22Rv1 (cell line): ENCODE data around the gene CFDP1.

ENCODE experiments used
- H3K27ac ChIP-seq: fragments of 450-650 bp; 2 replicates; pipeline ENCODE4 v1.5.1; 2017
- ZFX ChIP-seq: fragments of 450-650 bp; IDR thresholded peaks from 2 replicates; pipeline ENCODE4 v1.6.1; 2017; ENCODE audit warnings: antibody characterized with exemption, borderline replicate concordance
- TF ChIP-seq, protein P1 (sequence below): fragments of 450-650 bp; IDR thresholded peaks from 2 replicates; pipeline ENCODE4 v1.5.1; 2017; ENCODE audit warnings: mild to moderate bottlenecking

Gene CFDP1

DNA sequence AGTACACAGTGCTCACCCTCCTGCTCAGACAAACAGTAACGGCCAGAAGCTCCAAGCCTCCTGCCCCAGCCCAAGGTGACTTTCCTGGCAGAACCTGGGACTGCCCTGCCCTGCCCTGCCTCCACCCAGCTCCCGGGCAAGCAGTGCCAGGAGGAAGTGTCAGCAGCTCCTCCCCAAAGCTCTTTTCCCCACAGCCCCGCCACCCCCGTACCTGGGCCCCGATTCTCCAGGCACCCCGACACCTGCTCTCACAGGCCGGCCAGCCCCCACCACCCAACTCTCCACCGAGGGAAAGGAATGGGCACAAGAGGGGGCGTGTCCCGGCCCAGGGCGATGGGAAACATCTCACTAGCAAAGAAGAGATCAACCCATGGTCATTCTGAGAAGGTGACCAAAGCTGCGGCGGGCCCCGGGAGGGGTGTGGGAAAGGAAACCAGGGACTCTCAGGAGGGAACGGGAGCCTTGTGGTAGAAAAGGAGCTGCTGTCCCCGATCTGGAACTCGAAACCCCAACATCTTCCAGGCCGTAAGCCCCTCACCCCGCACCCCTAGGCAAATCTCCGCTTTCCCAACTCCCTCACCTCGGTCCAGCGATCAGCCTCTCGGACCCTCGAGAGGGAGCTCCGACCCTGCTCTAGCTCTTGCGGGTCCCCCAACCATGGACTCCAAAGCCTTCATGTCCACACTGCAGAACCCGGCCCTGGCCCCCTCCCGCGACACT, 183.1 kb downstream of the CFDP1 start:
- peak overlapping the region; percentile 90 for H3K27ac ChIP-seq

DNA sequence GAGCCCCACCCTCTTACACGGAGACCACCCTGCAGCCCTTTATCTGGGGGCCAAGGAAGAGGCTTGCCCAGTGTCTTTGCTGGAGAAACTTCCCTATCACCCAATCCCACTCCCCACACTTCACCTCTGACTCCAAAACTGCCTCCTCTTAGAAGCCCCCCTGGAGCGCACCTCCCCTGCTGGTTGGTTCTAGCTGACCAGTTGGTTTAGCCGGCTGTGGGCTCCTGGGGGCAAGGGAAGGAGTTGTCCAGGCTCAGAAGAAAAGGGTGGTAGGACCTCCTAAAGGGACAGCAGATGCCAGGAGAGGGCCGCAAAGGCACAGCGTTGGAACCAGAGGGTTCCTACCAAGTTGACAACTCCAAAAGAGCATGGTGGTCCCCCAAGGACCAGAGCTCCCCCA, 183.9 kb downstream of the CFDP1 start:
- H3K27ac ChIP-seq: peak overlapping the region; percentile 90
- no peak for TF ChIP-seq ZFX
- TF ChIP-seq, protein P1, sequence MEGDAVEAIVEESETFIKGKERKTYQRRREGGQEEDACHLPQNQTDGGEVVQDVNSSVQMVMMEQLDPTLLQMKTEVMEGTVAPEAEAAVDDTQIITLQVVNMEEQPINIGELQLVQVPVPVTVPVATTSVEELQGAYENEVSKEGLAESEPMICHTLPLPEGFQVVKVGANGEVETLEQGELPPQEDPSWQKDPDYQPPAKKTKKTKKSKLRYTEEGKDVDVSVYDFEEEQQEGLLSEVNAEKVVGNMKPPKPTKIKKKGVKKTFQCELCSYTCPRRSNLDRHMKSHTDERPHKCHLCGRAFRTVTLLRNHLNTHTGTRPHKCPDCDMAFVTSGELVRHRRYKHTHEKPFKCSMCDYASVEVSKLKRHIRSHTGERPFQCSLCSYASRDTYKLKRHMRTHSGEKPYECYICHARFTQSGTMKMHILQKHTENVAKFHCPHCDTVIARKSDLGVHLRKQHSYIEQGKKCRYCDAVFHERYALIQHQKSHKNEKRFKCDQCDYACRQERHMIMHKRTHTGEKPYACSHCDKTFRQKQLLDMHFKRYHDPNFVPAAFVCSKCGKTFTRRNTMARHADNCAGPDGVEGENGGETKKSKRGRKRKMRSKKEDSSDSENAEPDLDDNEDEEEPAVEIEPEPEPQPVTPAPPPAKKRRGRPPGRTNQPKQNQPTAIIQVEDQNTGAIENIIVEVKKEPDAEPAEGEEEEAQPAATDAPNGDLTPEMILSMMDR: no peak

More for the DNA sequence above, 183.1 kb downstream of the CFDP1 start:
- TF ChIP-seq, protein P1: no peak
- TF ChIP-seq ZFX: no peak

DNA sequence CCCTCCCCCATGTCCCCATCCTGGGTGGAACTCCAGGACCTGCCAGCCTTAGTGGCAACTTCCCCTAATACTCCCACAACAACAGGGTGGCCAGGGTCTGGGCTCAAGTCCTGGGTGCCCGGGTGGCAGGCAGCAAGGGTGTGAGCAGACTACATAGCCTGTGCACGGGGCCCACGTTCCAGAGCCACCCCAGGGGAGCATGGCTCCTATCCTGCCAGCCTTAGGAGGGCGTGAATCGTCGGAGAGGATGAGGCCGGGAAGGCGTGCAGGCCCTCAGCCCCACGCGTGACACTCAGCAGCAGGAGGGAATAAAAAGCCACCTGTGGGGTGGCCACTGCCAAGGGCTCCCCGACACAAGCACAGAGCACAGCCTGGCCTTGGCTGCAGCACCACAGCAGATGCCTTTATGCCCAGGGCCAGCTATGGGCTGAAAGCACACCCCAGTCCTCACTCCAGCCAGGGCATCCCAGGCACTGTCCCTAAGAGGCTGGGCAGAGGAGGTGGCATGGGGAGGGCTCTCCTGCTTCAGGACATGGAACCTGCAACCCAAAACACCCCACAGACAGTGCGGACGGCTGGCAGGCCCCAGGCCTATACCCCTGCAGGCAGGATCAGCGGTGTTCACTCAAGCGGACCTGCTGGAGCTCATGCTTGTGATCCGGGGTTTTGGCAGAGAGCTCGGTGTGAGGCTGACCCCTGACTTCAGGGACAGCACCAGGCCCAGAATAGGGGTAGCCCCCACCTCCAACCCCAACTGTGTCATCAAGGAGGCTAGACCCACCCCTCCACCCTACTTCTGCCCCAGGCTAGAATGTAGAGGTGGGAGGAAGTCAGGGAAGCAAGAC, 184.5 kb downstream of the CFDP1 start:
- TF ChIP-seq, protein P1: no peak
- TF ChIP-seq ZFX: no peak
- peak overlapping the region; percentile 90; the same call in 1 of the 2 replicates for H3K27ac ChIP-seq

DNA sequence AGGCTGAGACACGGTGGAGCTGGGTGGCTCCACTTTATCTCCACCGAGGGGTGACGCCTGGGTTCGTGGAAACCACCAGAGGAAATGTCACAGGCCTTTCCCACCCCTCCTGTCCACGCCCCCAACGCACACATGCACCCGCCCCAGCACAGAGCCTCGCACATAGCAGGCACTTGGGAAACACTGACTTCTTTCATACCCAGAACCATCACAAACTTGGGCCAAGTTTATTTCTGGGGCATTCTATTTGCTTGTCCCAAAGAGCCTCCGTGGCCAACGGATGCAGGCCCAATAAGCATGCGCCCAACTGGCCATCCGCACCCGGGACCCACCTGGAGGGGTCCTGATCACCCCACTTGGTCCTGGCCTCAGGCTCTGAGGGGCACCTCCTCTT, 185.2 kb downstream of the CFDP1 start:
- H3K27ac ChIP-seq: no peak overlapping the region
- TF ChIP-seq, protein P1: no peak
- TF ChIP-seq ZFX: no peak

DNA sequence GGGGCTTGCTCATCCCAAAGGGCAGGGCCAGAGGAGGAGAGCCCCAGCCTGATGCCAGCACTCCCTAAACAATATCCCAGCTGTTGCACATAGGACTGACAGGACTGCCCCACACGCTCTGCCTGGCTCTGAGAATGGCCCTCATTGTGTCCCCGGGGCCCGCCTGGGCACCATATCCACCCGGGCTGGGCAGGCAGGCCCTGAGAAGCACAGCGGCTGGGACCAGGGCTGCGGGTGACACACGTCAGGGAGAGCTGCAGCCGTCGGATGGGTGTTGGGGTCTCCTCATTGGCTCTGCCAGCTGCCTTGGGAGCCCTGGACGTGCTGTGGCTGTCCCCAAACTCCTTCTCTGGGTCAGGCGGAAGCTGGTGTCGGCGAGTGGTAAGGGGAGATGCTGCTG, 186.1 kb downstream of the CFDP1 start:
- no peak overlapping the region for H3K27ac ChIP-seq
- TF ChIP-seq ZFX: no peak
- TF ChIP-seq, protein P1: no peak

DNA sequence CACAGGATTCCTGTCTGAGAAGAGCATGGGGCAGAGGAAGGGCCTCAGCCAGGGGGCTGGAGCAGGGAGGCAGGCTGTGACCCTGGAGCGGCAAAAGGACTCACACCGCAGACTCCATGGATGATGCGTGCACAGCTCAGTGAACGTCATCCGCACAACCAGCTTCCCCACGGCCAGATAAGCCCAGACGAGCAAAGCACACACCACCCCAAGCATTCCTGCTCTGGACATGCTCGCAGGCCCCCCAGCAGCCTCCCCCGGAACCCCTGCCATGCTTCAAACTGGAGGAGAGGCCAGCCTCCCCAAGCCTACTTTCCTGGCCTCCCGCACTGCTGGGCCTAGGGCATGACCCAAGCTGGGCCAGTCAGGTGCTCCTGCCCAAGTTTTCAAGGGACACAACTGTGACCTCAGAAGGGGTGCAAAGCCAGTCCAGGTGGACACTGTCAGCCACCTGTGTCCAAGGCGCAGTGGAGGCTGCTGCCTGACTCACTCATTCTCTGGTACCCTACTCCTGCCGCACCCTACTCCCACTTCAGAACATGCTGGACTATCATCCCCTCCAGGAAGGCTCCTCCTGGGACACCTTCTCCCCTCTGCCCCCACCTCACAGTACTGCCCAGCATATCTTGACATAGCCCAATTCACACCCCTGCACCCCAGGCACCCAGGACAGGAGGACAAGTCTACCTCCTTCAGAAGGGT, 186.6 kb downstream of the CFDP1 start:
- TF ChIP-seq, protein P1: no peak
- no peak for TF ChIP-seq ZFX
- no peak overlapping the region for H3K27ac ChIP-seq
